ENCODE data around the gene URB1. TPM values are rescaled to one million over a fixed set of nuclear protein-coding genes. Genes with fewer than 3 reads are reported as not detected.
"Not testable (repeated sequence)": the region's sequence is repeated elsewhere in the genome, so short reads cannot be mapped to it uniquely, and the experiment has no call there.

The URB1 gene
- total and polyA plus RNA-seq, 2 experiments from 2014 or later, result 7.7 to 44.1 TPM

DNA sequence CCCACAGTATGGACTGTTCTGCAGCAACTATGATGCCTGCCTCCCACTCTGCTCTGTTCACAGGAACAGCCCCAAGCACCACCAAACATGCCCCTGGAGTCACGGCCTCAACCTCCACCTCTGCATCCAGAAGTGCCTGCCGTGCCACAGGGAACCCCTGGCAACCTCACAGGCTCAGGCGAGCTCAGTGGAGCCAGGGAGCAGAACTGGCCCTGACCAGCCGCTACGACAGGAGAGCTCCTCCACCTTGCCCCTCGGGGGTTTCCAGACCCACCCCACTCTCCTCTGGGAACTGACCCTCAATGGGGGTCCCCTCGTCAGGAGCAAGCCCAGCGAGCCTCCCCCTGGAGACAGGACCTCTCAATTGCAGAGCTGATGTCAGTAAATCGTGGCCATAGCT is 81.2 kb downstream of the URB1 start:
- H3K4me3 Mint-ChIP-seq, result no peak overlapping the region
- H3K9me3 Mint-ChIP-seq, result no peaks in the 10 kb centered on the region
- peaks cover 3% of the 10 kb centered on the region for H4K20me1 ChIP-seq (replicated peaks; ENCODE audit: insufficient read depth)
- H3K4me3 ChIP-seq, result no peak overlapping the region
- peaks cover 3% of the 10 kb centered on the region for H3K27me3 Mint-ChIP-seq (ENCODE audit: insufficient read depth, low read depth, poor library complexity)
- DNase-seq (ENCODE audit: low spot score) (no peak), ATAC-seq (no peak)
- no peak overlapping the region for H3K27ac ChIP-seq (ENCODE audit: low read depth)
- no peaks in the 10 kb centered on the region; the same call in 1 of the 2 replicates for H3K79me2 ChIP-seq (replicated peaks; ENCODE audit: insufficient read depth)
- H3K4me1 ChIP-seq (ENCODE audit: insufficient read depth), result no peaks in the 10 kb centered on the region
- peaks cover 22% of the 10 kb centered on the region for H3K36me3 ChIP-seq (ENCODE audit: insufficient read depth)
- no peak overlapping the region for H3K4me2 ChIP-seq
- peaks cover 34% of the 10 kb centered on the region for H3K36me3 Mint-ChIP-seq (ENCODE audit: low read depth)
- H3K27me3 ChIP-seq (ENCODE audit: insufficient read depth), result no peaks in the 10 kb centered on the region
- peaks cover 4% of the 10 kb centered on the region for H3K4me1 Mint-ChIP-seq
- TF ChIP-seq CTCF (conservative IDR thresholded peaks at IDR 0.05; ENCODE audit: low read depth in 2 of 2) (no peak), JUNB (IDR thresholded peaks at IDR 0.05; ENCODE audit: unreplicated experiment) (no peak), ZNF462 (CRISPR knock-in tag; IDR thresholded peaks at IDR 0.05) (no peak), POLR2AphosphoS5 (IDR thresholded peaks at IDR 0.05; ENCODE audit: low read depth) (no peak), NANOG (IDR thresholded peaks at IDR 0.05; ENCODE audit: borderline replicate concordance) (no peak)
- TF ChIP-seq, protein P1, sequence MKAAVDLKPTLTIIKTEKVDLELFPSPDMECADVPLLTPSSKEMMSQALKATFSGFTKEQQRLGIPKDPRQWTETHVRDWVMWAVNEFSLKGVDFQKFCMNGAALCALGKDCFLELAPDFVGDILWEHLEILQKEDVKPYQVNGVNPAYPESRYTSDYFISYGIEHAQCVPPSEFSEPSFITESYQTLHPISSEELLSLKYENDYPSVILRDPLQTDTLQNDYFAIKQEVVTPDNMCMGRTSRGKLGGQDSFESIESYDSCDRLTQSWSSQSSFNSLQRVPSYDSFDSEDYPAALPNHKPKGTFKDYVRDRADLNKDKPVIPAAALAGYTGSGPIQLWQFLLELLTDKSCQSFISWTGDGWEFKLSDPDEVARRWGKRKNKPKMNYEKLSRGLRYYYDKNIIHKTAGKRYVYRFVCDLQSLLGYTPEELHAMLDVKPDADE (IDR thresholded peaks at IDR 0.05), result no peak
- peaks cover 5% of the 10 kb centered on the region; the same call in 1 of the 2 replicates for H3F3A ChIP-seq (replicated peaks; ENCODE audit: low read depth)
- H2AFZ ChIP-seq, result no peak overlapping the region
- no peaks in the 10 kb centered on the region for H3K9me2 ChIP-seq (ENCODE audit: insufficient read depth)
- H3K27ac Mint-ChIP-seq, result no peak overlapping the region

DNA sequence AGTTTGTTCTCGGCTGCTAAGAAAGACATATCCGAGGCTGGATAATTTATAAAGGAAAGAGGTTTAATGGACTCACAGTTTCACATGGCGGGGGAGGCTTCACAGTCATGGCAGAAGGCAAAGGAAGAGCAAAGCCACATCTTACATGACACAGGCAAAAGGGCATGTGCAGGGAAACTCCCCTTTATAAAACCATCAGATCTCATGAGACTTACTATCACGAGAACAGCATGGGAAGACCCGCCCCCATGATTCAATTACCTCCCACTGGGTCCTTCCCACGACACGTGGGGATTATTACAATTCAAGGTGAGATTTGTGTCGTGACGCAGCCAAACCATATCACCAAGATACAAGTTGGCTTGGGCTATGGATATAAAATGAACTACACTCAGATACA is 81.8 kb downstream of the URB1 start:
- H3K36me3 Mint-ChIP-seq (ENCODE audit: low read depth), result peaks cover 31% of the 10 kb centered on the region

More for the DNA sequence above, 81.8 kb downstream of the URB1 start:
- H3K4me1 ChIP-seq (ENCODE audit: insufficient read depth); H4K20me1 ChIP-seq (replicated peaks; ENCODE audit: insufficient read depth); DNase-seq (ENCODE audit: low spot score); H3K27me3 ChIP-seq (ENCODE audit: insufficient read depth); H3K79me2 ChIP-seq (replicated peaks; ENCODE audit: insufficient read depth); H3K27me3 Mint-ChIP-seq (ENCODE audit: insufficient read depth, low read depth, poor library complexity); H3K27ac ChIP-seq (ENCODE audit: low read depth); H3F3A ChIP-seq (replicated peaks; ENCODE audit: low read depth); H3K4me1 Mint-ChIP-seq; H3K4me3 Mint-ChIP-seq; H3K9me2 ChIP-seq (ENCODE audit: insufficient read depth); H2AFZ ChIP-seq; H3K9me3 Mint-ChIP-seq; H3K4me3 ChIP-seq; ATAC-seq; H3K4me2 ChIP-seq: not testable (repeated sequence)
- H3K27ac Mint-ChIP-seq, result 0 out of 2 replicates have a peak overlapping the region, but pooled peaks have one; percentile 67
- H3K36me3 ChIP-seq (ENCODE audit: insufficient read depth), result peaks cover 22% of the 10 kb centered on the region
